GM23338 (cell line): ENCODE measurements around the gene RAB40C. TPM values are rescaled to one million over a fixed set of nuclear protein-coding genes. Genes with fewer than 3 reads are reported as not detected.

ENCODE experiments used
- ATAC-seq: fragments of 200-7000 bp; cut with Tn5 transposase; 3 replicates; pipeline ENCODE4 v1.9.1; 2020
- DNase-seq: peaks from one replicate; pipeline ENCODE4 v3.0.0-alpha.2; 2015; ENCODE audit warnings: low spot score
- H2AFZ ChIP-seq: fragments of 200-600 bp; sonication (generic); 2 replicates; pipeline ENCODE4 v1.8.0; 2016; ENCODE audit warnings: antibody characterized with exemption, mild to moderate bottlenecking, moderate library complexity
- H3F3A ChIP-seq: fragments of 200-600 bp; sonication (generic); replicated peaks from 2 replicates; pipeline ENCODE4 v1.8.0; 2017; ENCODE audit warnings: antibody characterized with exemption, mixed run types, low read depth
- H3K27ac ChIP-seq: fragments of 200-600 bp; sonication (generic); 2 replicates; pipeline ENCODE4 v1.6.1; 2016; ENCODE audit warnings: low read depth
- H3K27me3 ChIP-seq: fragments of 200-600 bp; sonication (generic); 2 replicates; pipeline ENCODE4 v1.8.0; 2016; ENCODE audit warnings: mild to moderate bottlenecking, mixed run types, moderate library complexity; ENCODE audit not compliant: insufficient read depth
- H3K36me3 ChIP-seq: fragments of 200-600 bp; sonication (generic); 2 replicates; pipeline ENCODE4 v1.8.0; 2016; ENCODE audit warnings: mild to moderate bottlenecking; ENCODE audit not compliant: insufficient read depth
- H3K4me1 ChIP-seq: fragments of 200-600 bp; sonication (generic); 2 replicates; pipeline ENCODE4 v1.8.0; 2016; ENCODE audit warnings: mild to moderate bottlenecking, moderate library complexity; ENCODE audit not compliant: insufficient read depth
- H3K4me2 ChIP-seq: fragments of 200-600 bp; sonication (generic); 2 replicates; pipeline ENCODE4 v1.7.1; 2017; ENCODE audit warnings: mixed run types
- H3K4me3 ChIP-seq: fragments of 200-600 bp; sonication (generic); 2 replicates; pipeline ENCODE4 v1.6.1; 2016; ENCODE audit warnings: mixed run types
- H3K79me2 ChIP-seq: fragments of 200-600 bp; sonication (generic); replicated peaks from 2 replicates; pipeline ENCODE4 v1.8.0; 2017; ENCODE audit warnings: mild to moderate bottlenecking; ENCODE audit not compliant: insufficient read depth
- H3K9me2 ChIP-seq: fragments of 200-600 bp; sonication (generic); 2 replicates; pipeline ENCODE4 v1.8.0; 2017; ENCODE audit not compliant: insufficient read depth
- H4K20me1 ChIP-seq: fragments of 200-600 bp; sonication (generic); replicated peaks from 2 replicates; pipeline ENCODE4 v1.8.0; 2017; ENCODE audit warnings: mild to moderate bottlenecking; ENCODE audit not compliant: insufficient read depth
- H3K27ac Mint-ChIP-seq: 2 replicates; pipeline ENCODE4 v1.8.0; 2020; ENCODE audit warnings: inconsistent platforms, mild to moderate bottlenecking, moderate library complexity, mixed read lengths
- H3K27me3 Mint-ChIP-seq: 3 replicates; pipeline ENCODE4 v1.8.0; 2022; ENCODE audit warnings: low read depth, mild to moderate bottlenecking, moderate library complexity, mixed read lengths, inconsistent platforms; ENCODE audit not compliant: insufficient read depth, poor library complexity
- H3K36me3 Mint-ChIP-seq: 3 replicates; pipeline ENCODE4 v1.8.0; 2021; ENCODE audit warnings: low read depth, mild to moderate bottlenecking, inconsistent platforms, moderate library complexity, mixed read lengths
- H3K4me1 Mint-ChIP-seq: 3 replicates; pipeline ENCODE4 v1.8.0; 2020; ENCODE audit warnings: mild to moderate bottlenecking, inconsistent platforms, mixed read lengths
- H3K4me3 Mint-ChIP-seq: 3 replicates; pipeline ENCODE4 v1.8.0; 2021; ENCODE audit warnings: moderate library complexity, mild to moderate bottlenecking, inconsistent platforms, mixed read lengths
- H3K9me3 Mint-ChIP-seq: 3 replicates; pipeline ENCODE4 v1.8.0; 2020; ENCODE audit warnings: moderate library complexity, mild to moderate bottlenecking, inconsistent platforms, mixed read lengths
- CREB1 ChIP-seq: fragments of 250-450 bp; sonication (Bioruptor Pico); IDR thresholded peaks from 2 replicates; pipeline ENCODE4 v1.5.0; 2020; ENCODE audit warnings: low read depth, mild to moderate bottlenecking, moderate library complexity
- CTCF ChIP-seq, 2 experiments: fragments of 200-600 bp in 1 of 2; sonication (generic) in 1 of 2; conservative IDR thresholded peaks; 2 replicates each; pipeline versions ENCODE4 v1.5.1 to v1.6.1; 2016 to 2017; ENCODE audit warnings: antibody characterized with exemption in 2 of 2, low read depth in 2 of 2, mild to moderate bottlenecking in 2 of 2, moderate library complexity in 1 of 2
- ETS1 ChIP-seq: IDR thresholded peaks from 2 replicates; pipeline ENCODE4 v1.6.1; 2016; ENCODE audit warnings: antibody characterized with exemption
- EZH2 ChIP-seq: fragments of 200-600 bp; sonication (generic); IDR thresholded peaks from one replicate; pipeline ENCODE4 v1.8.0; 2017; ENCODE audit warnings: antibody characterized with exemption, mild to moderate bottlenecking, low read depth; ENCODE audit not compliant: unreplicated experiment
- EZH2phosphoT487 ChIP-seq: fragments of 200-600 bp; sonication (generic); IDR thresholded peaks from one replicate; pipeline ENCODE4 v1.8.1; 2018; ENCODE audit warnings: antibody characterized with exemption; ENCODE audit not compliant: unreplicated experiment
- JUNB ChIP-seq: IDR thresholded peaks from one replicate; pipeline ENCODE4 v1.6.1; 2016; ENCODE audit warnings: antibody characterized with exemption; ENCODE audit not compliant: unreplicated experiment
- NANOG ChIP-seq: IDR thresholded peaks from 2 replicates; pipeline ENCODE4 v1.6.1; 2016; ENCODE audit warnings: antibody characterized with exemption, borderline replicate concordance
- POLR2AphosphoS5 ChIP-seq: IDR thresholded peaks from 2 replicates; pipeline ENCODE4 v1.6.1; 2016; ENCODE audit warnings: antibody characterized with exemption, low read depth
- REST ChIP-seq: IDR thresholded peaks from one replicate; pipeline ENCODE4 v1.6.1; 2018; ENCODE audit warnings: antibody characterized with exemption; ENCODE audit not compliant: unreplicated experiment
- STAT1 ChIP-seq: IDR thresholded peaks from one replicate; pipeline ENCODE4 v1.6.1; 2016; ENCODE audit warnings: antibody characterized with exemption; ENCODE audit not compliant: unreplicated experiment
- ZNF114 ChIP-seq: fragments of 250-450 bp; sonication (Bioruptor Pico); IDR thresholded peaks from 2 replicates; pipeline ENCODE4 v1.5.0; 2020; ENCODE audit warnings: mild to moderate bottlenecking, moderate library complexity
- ZNF331 ChIP-seq: fragments of 250-450 bp; sonication (Bioruptor Pico); IDR thresholded peaks from 2 replicates; pipeline ENCODE4 v1.5.0; 2020; ENCODE audit warnings: low read depth, mild to moderate bottlenecking, moderate library complexity
- polyA plus RNA-seq: library from polyadenylated mRNA; unstranded; fragments of >200 nt; fragmentation: Nextera tagmentation; extraction: Ambion mirVana; gene quantifications from 2 replicates; pipeline ENCODE4 v1.2.1, GENCODE V29; 2016
- total RNA-seq: library from RNA; depleted of rRNA; stranded (reverse); fragments of >200 nt; shearing (Covaris generic); gene quantifications from 2 replicates; pipeline ENCODE4 v1.2.3, GENCODE V29; 2014
- TF ChIP-seq, protein P1 (sequence below): fragments of 250-450 bp; sonication (Bioruptor Pico); IDR thresholded peaks from 2 replicates; pipeline ENCODE4 v1.5.0; 2020; ENCODE audit warnings: mild to moderate bottlenecking, moderate library complexity

The RAB40C gene
- total and polyA plus RNA-seq, 2 experiments from 2014 or later: 11.2 to 24.6 TPM

DNA sequence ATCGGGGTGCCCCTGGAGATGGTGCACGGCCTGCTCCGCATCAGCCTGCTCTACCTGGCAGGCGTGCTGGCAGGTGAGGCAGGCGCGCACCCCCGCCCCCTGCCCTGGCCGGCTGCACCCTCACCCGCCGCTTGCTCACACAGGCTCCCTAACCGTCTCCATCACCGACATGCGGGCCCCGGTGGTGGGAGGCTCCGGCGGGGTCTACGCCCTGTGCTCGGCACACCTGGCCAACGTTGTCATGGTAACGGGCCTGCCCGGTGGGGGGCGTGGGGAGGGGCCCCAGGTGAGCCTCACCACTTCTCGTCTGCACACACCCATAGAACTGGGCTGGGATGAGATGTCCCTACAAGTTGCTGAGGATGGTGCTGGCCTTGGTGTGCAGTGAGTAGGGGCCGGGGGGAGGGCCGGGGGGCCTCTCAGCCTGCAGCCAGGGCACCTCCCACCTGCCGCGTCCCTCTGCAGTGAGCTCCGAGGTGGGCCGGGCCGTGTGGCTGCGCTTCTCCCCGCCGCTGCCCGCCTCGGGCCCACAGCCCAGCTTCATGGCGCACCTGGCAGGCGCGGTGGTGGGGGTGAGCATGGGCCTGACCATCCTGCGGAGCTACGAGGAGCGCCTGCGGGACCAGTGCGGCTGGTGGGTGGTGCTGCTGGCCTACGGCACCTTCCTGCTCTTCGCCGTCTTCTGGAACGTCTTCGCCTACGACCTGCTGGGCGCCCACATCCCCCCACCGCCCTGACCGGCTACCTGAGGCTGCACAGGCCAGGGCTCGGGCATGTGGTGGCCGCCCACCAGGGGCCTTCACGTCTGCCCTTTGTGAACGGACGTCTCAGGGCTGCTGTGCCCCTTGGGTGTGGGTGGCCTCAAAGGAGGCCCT lies 87.7 kb downstream of the RAB40C start:
- peaks cover 23% of the 10 kb centered on the region for H3K36me3 Mint-ChIP-seq
- peak; percentile 77 for DNase-seq
- Histone ChIP-seq H4K20me1 (peaks cover 17% of the 10 kb centered on the region), H2AFZ (no peak overlapping the region), H3F3A (peaks cover 33% of the 10 kb centered on the region), H3K27ac (no peak overlapping the region), H3K4me1 (peaks cover 11% of the 10 kb centered on the region; the same call in 1 of the 2 replicates), H3K79me2 (peaks cover 9% of the 10 kb centered on the region; the same call in 1 of the 2 replicates), H3K4me2 (peak overlapping the region; percentile 74), H3K36me3 (no peaks in the 10 kb centered on the region; the same call in 1 of the 2 replicates), H3K27me3 (no peaks in the 10 kb centered on the region), H3K9me2 (no peaks in the 10 kb centered on the region), H3K4me3 (peak overlapping the region; percentile 48)
- peak; percentile 21 for ATAC-seq
- H3K9me3 Mint-ChIP-seq: no peaks in the 10 kb centered on the region; the same call in 1 of the 3 replicates
- peaks cover 31% of the 10 kb centered on the region for H3K4me1 Mint-ChIP-seq
- H3K27ac Mint-ChIP-seq: no peak overlapping the region
- peaks cover 20% of the 10 kb centered on the region for H3K27me3 Mint-ChIP-seq
- peak overlapping the region; percentile 36; the same call in 1 of the 3 replicates for H3K4me3 Mint-ChIP-seq
- no peak; the same call in 1 of the 2 replicates for TF ChIP-seq POLR2AphosphoS5
- TF ChIP-seq ETS1: no peak
- no peak for TF ChIP-seq REST
- TF ChIP-seq ZNF331 (CRISPR knock-in tag): no peak
- no peak for TF ChIP-seq EZH2phosphoT487
- TF ChIP-seq NANOG: no peak
- TF ChIP-seq STAT1: no peak
- no peak for TF ChIP-seq CREB1
- no peak for TF ChIP-seq CTCF (conservative IDR thresholded peaks at IDR 0.05; ENCODE audit: low read depth in 2 of 2)
- TF ChIP-seq JUNB: no peak
- TF ChIP-seq, protein P1, sequence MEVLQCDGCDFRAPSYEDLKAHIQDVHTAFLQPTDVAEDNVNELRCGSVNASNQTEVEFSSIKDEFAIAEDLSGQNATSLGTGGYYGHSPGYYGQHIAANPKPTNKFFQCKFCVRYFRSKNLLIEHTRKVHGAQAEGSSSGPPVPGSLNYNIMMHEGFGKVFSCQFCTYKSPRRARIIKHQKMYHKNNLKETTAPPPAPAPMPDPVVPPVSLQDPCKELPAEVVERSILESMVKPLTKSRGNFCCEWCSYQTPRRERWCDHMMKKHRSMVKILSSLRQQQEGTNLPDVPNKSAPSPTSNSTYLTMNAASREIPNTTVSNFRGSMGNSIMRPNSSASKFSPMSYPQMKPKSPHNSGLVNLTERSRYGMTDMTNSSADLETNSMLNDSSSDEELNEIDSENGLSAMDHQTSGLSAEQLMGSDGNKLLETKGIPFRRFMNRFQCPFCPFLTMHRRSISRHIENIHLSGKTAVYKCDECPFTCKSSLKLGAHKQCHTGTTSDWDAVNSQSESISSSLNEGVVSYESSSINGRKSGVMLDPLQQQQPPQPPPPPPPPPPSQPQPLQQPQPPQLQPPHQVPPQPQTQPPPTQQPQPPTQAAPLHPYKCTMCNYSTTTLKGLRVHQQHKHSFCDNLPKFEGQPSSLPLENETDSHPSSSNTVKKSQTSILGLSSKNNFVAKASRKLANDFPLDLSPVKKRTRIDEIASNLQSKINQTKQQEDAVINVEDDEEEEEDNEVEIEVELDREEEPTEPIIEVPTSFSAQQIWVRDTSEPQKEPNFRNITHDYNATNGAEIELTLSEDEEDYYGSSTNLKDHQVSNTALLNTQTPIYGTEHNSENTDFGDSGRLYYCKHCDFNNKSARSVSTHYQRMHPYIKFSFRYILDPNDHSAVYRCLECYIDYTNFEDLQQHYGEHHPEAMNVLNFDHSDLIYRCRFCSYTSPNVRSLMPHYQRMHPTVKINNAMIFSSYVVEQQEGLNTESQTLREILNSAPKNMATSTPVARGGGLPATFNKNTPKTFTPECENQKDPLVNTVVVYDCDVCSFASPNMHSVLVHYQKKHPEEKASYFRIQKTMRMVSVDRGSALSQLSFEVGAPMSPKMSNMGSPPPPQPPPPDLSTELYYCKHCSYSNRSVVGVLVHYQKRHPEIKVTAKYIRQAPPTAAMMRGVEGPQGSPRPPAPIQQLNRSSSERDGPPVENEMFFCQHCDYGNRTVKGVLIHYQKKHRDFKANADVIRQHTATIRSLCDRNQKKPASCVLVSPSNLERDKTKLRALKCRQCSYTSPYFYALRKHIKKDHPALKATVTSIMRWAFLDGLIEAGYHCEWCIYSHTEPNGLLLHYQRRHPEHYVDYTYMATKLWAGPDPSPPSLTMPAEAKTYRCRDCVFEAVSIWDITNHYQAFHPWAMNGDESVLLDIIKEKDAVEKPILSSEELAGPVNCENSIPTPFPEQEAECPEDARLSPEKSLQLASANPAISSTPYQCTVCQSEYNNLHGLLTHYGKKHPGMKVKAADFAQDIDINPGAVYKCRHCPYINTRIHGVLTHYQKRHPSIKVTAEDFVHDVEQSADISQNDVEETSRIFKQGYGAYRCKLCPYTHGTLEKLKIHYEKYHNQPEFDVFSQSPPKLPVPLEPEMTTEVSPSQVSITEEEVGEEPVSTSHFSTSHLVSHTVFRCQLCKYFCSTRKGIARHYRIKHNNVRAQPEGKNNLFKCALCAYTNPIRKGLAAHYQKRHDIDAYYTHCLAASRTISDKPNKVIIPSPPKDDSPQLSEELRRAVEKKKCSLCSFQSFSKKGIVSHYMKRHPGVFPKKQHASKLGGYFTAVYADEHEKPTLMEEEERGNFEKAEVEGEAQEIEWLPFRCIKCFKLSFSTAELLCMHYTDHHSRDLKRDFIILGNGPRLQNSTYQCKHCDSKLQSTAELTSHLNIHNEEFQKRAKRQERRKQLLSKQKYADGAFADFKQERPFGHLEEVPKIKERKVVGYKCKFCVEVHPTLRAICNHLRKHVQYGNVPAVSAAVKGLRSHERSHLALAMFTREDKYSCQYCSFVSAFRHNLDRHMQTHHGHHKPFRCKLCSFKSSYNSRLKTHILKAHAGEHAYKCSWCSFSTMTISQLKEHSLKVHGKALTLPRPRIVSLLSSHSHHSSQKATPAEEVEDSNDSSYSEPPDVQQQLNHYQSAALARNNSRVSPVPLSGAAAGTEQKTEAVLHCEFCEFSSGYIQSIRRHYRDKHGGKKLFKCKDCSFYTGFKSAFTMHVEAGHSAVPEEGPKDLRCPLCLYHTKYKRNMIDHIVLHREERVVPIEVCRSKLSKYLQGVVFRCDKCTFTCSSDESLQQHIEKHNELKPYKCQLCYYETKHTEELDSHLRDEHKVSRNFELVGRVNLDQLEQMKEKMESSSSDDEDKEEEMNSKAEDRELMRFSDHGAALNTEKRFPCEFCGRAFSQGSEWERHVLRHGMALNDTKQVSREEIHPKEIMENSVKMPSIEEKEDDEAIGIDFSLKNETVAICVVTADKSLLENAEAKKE (CRISPR knock-in tag): no peak
- TF ChIP-seq ZNF114: no peak
- TF ChIP-seq EZH2: no peak
